ENCODE data around the gene PLXDC1.

DNA sequence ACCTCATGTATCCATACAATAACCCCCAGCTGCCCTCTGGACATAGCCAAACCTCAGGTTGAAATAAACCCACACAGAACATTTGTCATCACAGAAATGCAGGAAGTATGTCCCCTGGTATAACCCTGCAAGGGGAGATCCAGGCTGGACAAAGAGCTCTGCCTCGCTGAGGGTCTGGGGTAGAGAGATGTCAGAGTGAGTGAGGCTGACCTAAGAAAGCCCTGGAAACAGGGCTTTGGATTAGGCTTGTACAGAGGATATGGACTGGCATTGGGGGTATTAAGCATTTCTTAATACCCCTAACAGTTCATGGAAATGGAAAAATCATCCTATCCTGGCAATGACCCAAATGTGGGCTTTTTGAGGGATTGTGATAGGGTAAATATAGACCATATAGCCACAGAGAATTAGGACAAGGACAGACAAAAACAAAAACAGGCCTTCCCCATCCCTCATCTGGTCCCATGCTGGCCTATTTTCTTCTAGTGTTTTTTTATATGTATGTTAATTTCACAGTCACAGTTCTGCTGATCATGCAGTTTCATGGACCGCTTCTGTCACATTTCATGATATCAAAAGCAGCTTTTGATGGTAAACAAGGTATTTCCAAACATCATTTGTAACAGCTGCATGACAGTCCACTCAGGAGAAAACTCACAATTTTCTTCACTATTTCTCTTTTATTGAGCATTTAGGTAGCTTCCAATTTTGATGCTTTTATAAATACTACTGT lies 26.1 kb downstream of the PLXDC1 start:
- TF ChIP-seq, protein P1, sequence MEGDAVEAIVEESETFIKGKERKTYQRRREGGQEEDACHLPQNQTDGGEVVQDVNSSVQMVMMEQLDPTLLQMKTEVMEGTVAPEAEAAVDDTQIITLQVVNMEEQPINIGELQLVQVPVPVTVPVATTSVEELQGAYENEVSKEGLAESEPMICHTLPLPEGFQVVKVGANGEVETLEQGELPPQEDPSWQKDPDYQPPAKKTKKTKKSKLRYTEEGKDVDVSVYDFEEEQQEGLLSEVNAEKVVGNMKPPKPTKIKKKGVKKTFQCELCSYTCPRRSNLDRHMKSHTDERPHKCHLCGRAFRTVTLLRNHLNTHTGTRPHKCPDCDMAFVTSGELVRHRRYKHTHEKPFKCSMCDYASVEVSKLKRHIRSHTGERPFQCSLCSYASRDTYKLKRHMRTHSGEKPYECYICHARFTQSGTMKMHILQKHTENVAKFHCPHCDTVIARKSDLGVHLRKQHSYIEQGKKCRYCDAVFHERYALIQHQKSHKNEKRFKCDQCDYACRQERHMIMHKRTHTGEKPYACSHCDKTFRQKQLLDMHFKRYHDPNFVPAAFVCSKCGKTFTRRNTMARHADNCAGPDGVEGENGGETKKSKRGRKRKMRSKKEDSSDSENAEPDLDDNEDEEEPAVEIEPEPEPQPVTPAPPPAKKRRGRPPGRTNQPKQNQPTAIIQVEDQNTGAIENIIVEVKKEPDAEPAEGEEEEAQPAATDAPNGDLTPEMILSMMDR (IDR thresholded peaks at IDR 0.05), result no peak
- TF ChIP-seq POLR2A (IDR thresholded peaks at IDR 0.05) (no peak), EP300 (IDR thresholded peaks at IDR 0.05) (no peak)
